ENCODE measurements around the gene CYTH1.

Gene CYTH1

GRCh38 chr17:78678711-78679110 lies 103.4 kb downstream of the CYTH1 start:
- H3K9me3 ChIP-seq (ENCODE audit: control insufficient read depth, insufficient read depth, low read depth, low read length): no peaks in the 10 kb centered on the region
- H3K27ac ChIP-seq (ENCODE audit: extremely low read depth, low read depth, low read length): no peak overlapping the region
- POLR2A ChIA-PET: no interaction called here
- TF ChIP-seq WT1 (tag by site-specific recombination; IDR thresholded peaks at IDR 0.05) (no peak), ZFHX2 (tag by site-specific recombination; conservative IDR thresholded peaks at IDR 0.05) (no peak)
- no peaks in the 10 kb centered on the region for H3K4me1 ChIP-seq (ENCODE audit: control insufficient read depth, insufficient read depth, low read length)
- H3K4me3 ChIP-seq (ENCODE audit: low read depth, low read length): no peak overlapping the region
- CTCF ChIA-PET: interaction anchor here (0.7 to 1.0 kb wide), 3 partner anchors 29 to 182 kb away, joined by 3 read pairs; no protein-coding TSS in a partner anchor
- H3K36me3 ChIP-seq (ENCODE audit: control insufficient read depth in 2 of 2, insufficient read depth in 1 of 2, low read length in 2 of 2): peaks cover 0 to 65% of the 10 kb centered on the region in 2 experiments; a peak in 2 of 3 replicates

- TF ChIP-seq SCRT2 (tag by site-specific recombination; IDR thresholded peaks at IDR 0.05) (peak; percentile 84), GFI1B (tag by site-specific recombination; IDR thresholded peaks at IDR 0.05) (no peak)
- POLR2A ChIA-PET: no interaction called here
- Histone ChIP-seq H3K4me3 (ENCODE audit: low read depth, low read length) (no peak overlapping the region), H3K27ac (ENCODE audit: extremely low read depth, low read depth, low read length) (no peak overlapping the region), H3K4me1 (ENCODE audit: control insufficient read depth, insufficient read depth, low read length) (no peaks in the 10 kb centered on the region), H3K9me3 (ENCODE audit: control insufficient read depth, insufficient read depth, low read depth, low read length) (no peaks in the 10 kb centered on the region), H3K36me3 (ENCODE audit: control insufficient read depth in 2 of 2, insufficient read depth in 1 of 2, low read length in 2 of 2) (peaks cover 0 to 70% of the 10 kb centered on the region in 2 experiments; a peak in 2 of 3 replicates)
- CTCF ChIA-PET: interaction anchor here (0.7 to 1.0 kb wide), 2 partner anchors 30 to 62 kb away, joined by 3 read pairs; no protein-coding TSS in a partner anchor
These were observed 103.9 kb downstream of the CYTH1 start for GRCh38 chr17:78678222-78678557.

GRCh38 chr17:78677303-78678221 lies 104.5 kb downstream of the CYTH1 start:
- no peaks in the 10 kb centered on the region for H3K9me3 ChIP-seq (ENCODE audit: control insufficient read depth, insufficient read depth, low read depth, low read length)
- peaks cover 0 to 72% of the 10 kb centered on the region in 2 experiments; a peak in 2 of 3 replicates for H3K36me3 ChIP-seq (ENCODE audit: control insufficient read depth in 2 of 2, insufficient read depth in 1 of 2, low read length in 2 of 2)
- H3K27ac ChIP-seq (ENCODE audit: extremely low read depth, low read depth, low read length): no peak overlapping the region
- no peak overlapping the region for H3K4me3 ChIP-seq (ENCODE audit: low read depth, low read length)
- ChIA-PET POLR2A (no interaction called here), CTCF (interaction anchor here (0.5 to 1.0 kb wide), 3 partner anchors 30 to 61 kb away, joined by 3 to 4 read pairs (median 3); no protein-coding TSS in a partner anchor)
- H3K4me1 ChIP-seq (ENCODE audit: control insufficient read depth, insufficient read depth, low read length): no peaks in the 10 kb centered on the region
- TF ChIP-seq ZNF785 (tag by site-specific recombination; IDR thresholded peaks at IDR 0.05) (no peak), ZIC2 (tag by site-specific recombination; IDR thresholded peaks at IDR 0.05) (no peak), ZNF768 (tag by site-specific recombination; IDR thresholded peaks at IDR 0.05) (no peak), ZNF433 (tag by site-specific recombination; IDR thresholded peaks at IDR 0.05; ENCODE audit: low read depth) (no peak), ZNF19 (tag by site-specific recombination; IDR thresholded peaks at IDR 0.05; ENCODE audit: low read depth) (no peak), ZNF174 (tag by site-specific recombination; IDR thresholded peaks at IDR 0.05) (no peak), ZBTB26 (tag by site-specific recombination; optimal IDR thresholded peaks at IDR 0.05) (no peak), PBX3 (CRISPR knock-in tag; IDR thresholded peaks at IDR 0.05) (no peak), ZNF48 (tag by site-specific recombination; IDR thresholded peaks at IDR 0.05) (no peak), ZSCAN18 (tag by site-specific recombination; IDR thresholded peaks at IDR 0.05) (no peak), ZNF146 (tag by site-specific recombination; IDR thresholded peaks at IDR 0.05) (no peak), ZNF184 (tag by site-specific recombination; IDR thresholded peaks at IDR 0.05) (no peak), ZNF561 (tag by site-specific recombination; IDR thresholded peaks at IDR 0.05; ENCODE audit: borderline replicate concordance) (no peak), ZNF18 (tag by site-specific recombination; IDR thresholded peaks at IDR 0.05) (no peak), ZNF157 (tag by site-specific recombination; IDR thresholded peaks at IDR 0.05) (no peak), ZNF514 (tag by site-specific recombination; IDR thresholded peaks at IDR 0.05) (no peak), ZNF555 (tag by site-specific recombination; conservative IDR thresholded peaks at IDR 0.05) (no peak)
- TF ChIP-seq, protein P1, sequence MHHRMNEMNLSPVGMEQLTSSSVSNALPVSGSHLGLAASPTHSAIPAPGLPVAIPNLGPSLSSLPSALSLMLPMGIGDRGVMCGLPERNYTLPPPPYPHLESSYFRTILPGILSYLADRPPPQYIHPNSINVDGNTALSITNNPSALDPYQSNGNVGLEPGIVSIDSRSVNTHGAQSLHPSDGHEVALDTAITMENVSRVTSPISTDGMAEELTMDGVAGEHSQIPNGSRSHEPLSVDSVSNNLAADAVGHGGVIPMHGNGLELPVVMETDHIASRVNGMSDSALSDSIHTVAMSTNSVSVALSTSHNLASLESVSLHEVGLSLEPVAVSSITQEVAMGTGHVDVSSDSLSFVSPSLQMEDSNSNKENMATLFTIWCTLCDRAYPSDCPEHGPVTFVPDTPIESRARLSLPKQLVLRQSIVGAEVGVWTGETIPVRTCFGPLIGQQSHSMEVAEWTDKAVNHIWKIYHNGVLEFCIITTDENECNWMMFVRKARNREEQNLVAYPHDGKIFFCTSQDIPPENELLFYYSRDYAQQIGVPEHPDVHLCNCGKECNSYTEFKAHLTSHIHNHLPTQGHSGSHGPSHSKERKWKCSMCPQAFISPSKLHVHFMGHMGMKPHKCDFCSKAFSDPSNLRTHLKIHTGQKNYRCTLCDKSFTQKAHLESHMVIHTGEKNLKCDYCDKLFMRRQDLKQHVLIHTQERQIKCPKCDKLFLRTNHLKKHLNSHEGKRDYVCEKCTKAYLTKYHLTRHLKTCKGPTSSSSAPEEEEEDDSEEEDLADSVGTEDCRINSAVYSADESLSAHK (tag by site-specific recombination; IDR thresholded peaks at IDR 0.05): no peak

All from HEK293 (cell line).